ENCODE results near the gene KCTD5. TPM values are rescaled to one million over a fixed set of nuclear protein-coding genes. Genes with fewer than 3 reads are reported as not detected.

KCTD5 gene
- total and polyA plus RNA-seq, 9 of the 15 experiments (the other 6 are each of a cell fraction or from before 2014, with no cell fraction given): 0.73 to 58.3 (median 32.3) TPM

GRCh38 chr16:2752035-2752849 lies 69.9 kb downstream of the KCTD5 start, which contains the start of gene SRRM2 (continued):
- TF ChIP-seq ZNF318 (IDR thresholded peaks at IDR 0.05; ENCODE audit: borderline replicate concordance in 1 of 2, low read depth in 1 of 2): no peak
- TF ChIP-seq SETDB1 (IDR thresholded peaks at IDR 0.05; ENCODE audit: low read length): no peak
- TF ChIP-seq MAFG (tag; conservative IDR thresholded peaks at IDR 0.05): no peak
- TF ChIP-seq RBM14 (IDR thresholded peaks at IDR 0.05; ENCODE audit: borderline replicate concordance, insufficient read depth, low read depth, low read length): peak; percentile 62; the same call in 1 of the 2 replicates
- TF ChIP-seq ILK (tag; IDR thresholded peaks at IDR 0.05; ENCODE audit: borderline replicate concordance, low read depth): no peak
- TF ChIP-seq MEF2A (IDR thresholded peaks at IDR 0.05; ENCODE audit: control insufficient read depth, low read depth, low read length): no peak
- TF ChIP-seq, protein P1, sequence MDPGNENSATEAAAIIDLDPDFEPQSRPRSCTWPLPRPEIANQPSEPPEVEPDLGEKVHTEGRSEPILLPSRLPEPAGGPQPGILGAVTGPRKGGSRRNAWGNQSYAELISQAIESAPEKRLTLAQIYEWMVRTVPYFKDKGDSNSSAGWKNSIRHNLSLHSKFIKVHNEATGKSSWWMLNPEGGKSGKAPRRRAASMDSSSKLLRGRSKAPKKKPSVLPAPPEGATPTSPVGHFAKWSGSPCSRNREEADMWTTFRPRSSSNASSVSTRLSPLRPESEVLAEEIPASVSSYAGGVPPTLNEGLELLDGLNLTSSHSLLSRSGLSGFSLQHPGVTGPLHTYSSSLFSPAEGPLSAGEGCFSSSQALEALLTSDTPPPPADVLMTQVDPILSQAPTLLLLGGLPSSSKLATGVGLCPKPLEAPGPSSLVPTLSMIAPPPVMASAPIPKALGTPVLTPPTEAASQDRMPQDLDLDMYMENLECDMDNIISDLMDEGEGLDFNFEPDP (CRISPR knock-in tag; IDR thresholded peaks at IDR 0.05): no peak
- no peak for TF ChIP-seq SNIP1 (IDR thresholded peaks at IDR 0.05; ENCODE audit: low read depth)
- no peak for TF ChIP-seq HNRNPUL1 (IDR thresholded peaks at IDR 0.05; ENCODE audit: low read length)
- TF ChIP-seq, protein P2, sequence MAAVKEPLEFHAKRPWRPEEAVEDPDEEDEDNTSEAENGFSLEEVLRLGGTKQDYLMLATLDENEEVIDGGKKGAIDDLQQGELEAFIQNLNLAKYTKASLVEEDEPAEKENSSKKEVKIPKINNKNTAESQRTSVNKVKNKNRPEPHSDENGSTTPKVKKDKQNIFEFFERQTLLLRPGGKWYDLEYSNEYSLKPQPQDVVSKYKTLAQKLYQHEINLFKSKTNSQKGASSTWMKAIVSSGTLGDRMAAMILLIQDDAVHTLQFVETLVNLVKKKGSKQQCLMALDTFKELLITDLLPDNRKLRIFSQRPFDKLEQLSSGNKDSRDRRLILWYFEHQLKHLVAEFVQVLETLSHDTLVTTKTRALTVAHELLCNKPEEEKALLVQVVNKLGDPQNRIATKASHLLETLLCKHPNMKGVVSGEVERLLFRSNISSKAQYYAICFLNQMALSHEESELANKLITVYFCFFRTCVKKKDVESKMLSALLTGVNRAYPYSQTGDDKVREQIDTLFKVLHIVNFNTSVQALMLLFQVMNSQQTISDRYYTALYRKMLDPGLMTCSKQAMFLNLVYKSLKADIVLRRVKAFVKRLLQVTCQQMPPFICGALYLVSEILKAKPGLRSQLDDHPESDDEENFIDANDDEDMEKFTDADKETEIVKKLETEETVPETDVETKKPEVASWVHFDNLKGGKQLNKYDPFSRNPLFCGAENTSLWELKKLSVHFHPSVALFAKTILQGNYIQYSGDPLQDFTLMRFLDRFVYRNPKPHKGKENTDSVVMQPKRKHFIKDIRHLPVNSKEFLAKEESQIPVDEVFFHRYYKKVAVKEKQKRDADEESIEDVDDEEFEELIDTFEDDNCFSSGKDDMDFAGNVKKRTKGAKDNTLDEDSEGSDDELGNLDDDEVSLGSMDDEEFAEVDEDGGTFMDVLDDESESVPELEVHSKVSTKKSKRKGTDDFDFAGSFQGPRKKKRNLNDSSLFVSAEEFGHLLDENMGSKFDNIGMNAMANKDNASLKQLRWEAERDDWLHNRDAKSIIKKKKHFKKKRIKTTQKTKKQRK (IDR thresholded peaks at IDR 0.05; ENCODE audit: borderline replicate concordance, low read depth, low read length): no peak
- TF ChIP-seq SMAD4 (CRISPR knock-in tag; conservative IDR thresholded peaks at IDR 0.05): peak; percentile 82
- peak; percentile 39; the same call in 1 of the 2 replicates for TF ChIP-seq ELF2 (CRISPR knock-in tag; IDR thresholded peaks at IDR 0.05)
- TF ChIP-seq RBM34 (IDR thresholded peaks at IDR 0.05; ENCODE audit: borderline replicate concordance, insufficient read depth, low read length): 0 out of 2 replicates have a peak, but pooled peaks have one; percentile 36
